CD4-positive, alpha-beta T cell (primary cell): Measurements from ENCODE around the gene CFAP161. TPM values are rescaled to one million over a fixed set of nuclear protein-coding genes. Genes with fewer than 3 reads are reported as not detected.

ENCODE experiments used
- ATAC-seq: fragments of 200-7000 bp; cut with Tn5 transposase; one replicate; pipeline ENCODE4 v1.10.0; 2022; ENCODE audit warnings: mild to moderate bottlenecking; ENCODE audit not compliant: poor library complexity
- CTCF ChIA-PET: fragments of 350-600 bp; sonication (Branson Sonifier 250); formaldehyde crosslinking; loops from one replicate; lab custom pipeline; 2021; ENCODE audit warnings: antibody characterized with exemption, inconsistent platforms; lab: Charles Lee
- POLR2A ChIA-PET: fragments of 350-600 bp; sonication (Branson Sonifier 250); formaldehyde crosslinking; loops from one replicate; lab custom pipeline; 2021; ENCODE audit warnings: antibody characterized with exemption, inconsistent platforms; lab: Charles Lee
- DNase-seq, 14 experiments: peaks; one replicate each; pipeline ENCODE4 v3.0.0-alpha.2; 2013 to 2020; ENCODE audit warnings: mixed read lengths in 2 of 14
- H3K27ac ChIP-seq, 2 donors: one replicate each; pipeline versions ENCODE4 v1.5.1 to v1.7.0; 2013; ENCODE audit warnings: low read length in 2 of 2, low read depth in 1 of 2, mild to moderate bottlenecking in 1 of 2
- H3K27me3 ChIP-seq, 2 experiments: 1 replicate in 1 of 2; 2 replicates in 1 of 2; pipeline versions ENCODE4 v1.6.1 to v1.7.0; 2013; ENCODE audit warnings: low read length in 2 of 2, control low read depth in 1 of 2, mild to moderate bottlenecking in 1 of 2, moderate library complexity in 1 of 2; ENCODE audit not compliant: insufficient read depth in 2 of 2, control insufficient read depth in 1 of 2
- H3K36me3 ChIP-seq: one replicate; pipeline ENCODE4 v1.6.1; 2013; ENCODE audit warnings: low read length, control low read depth; ENCODE audit not compliant: insufficient read depth
- H3K4me1 ChIP-seq: one replicate; pipeline ENCODE4 v1.6.1; 2013; ENCODE audit warnings: low read length, control low read depth; ENCODE audit not compliant: insufficient read depth
- H3K4me3 ChIP-seq: one replicate; pipeline ENCODE4 v1.5.1; 2013; ENCODE audit warnings: mild to moderate bottlenecking, low read length, moderate library complexity
- H3K9me3 ChIP-seq, 2 experiments: 1 replicate in 1 of 2; 2 replicates in 1 of 2; pipeline versions ENCODE4 v1.6.1 to v1.7.0; 2013; ENCODE audit warnings: low read length in 2 of 2, mild to moderate bottlenecking in 2 of 2, control low read depth in 1 of 2, moderate library complexity in 1 of 2; ENCODE audit not compliant: control insufficient read depth in 1 of 2, insufficient read depth in 1 of 2
- H3K27ac Mint-ChIP-seq: one replicate; pipeline ENCODE4 v1.8.0; 2020; ENCODE audit warnings: mixed read lengths
- H3K27me3 Mint-ChIP-seq: one replicate; pipeline ENCODE4 v1.8.0; 2021; ENCODE audit warnings: mixed read lengths
- H3K36me3 Mint-ChIP-seq: one replicate; pipeline ENCODE4 v1.8.0; 2021; ENCODE audit warnings: low read depth, mixed read lengths
- H3K4me1 Mint-ChIP-seq: one replicate; pipeline ENCODE4 v1.8.0; 2021; ENCODE audit warnings: low read depth, mixed read lengths
- H3K4me3 Mint-ChIP-seq: one replicate; pipeline ENCODE4 v1.8.0; 2020; ENCODE audit warnings: mild to moderate bottlenecking, mixed read lengths
- H3K9me3 Mint-ChIP-seq: one replicate; pipeline ENCODE4 v1.8.0; 2020; ENCODE audit warnings: mixed read lengths
- intact Hi-C, 2 experiments: fragments of 100-400 bp; cut with DNase I in 1 of 2; cut with micrococcal nuclease in 1 of 2; formaldehyde crosslinking; loops; one replicate each; pipeline versions ENCODE4 v1.15.1 to v1.9.0; 2023 to 2025; cut with DNase I, micrococcal nuclease
- total RNA-seq, 174 experiments: library from RNA in 2 of 174; stranded (reverse) in 2 of 174; gene quantifications; one replicate each; pipeline ENCODE4 v1.2.3 and lab custom pipeline; 2021 to 2026
- TF ChIP-seq, protein P1 (sequence below): fragments of 200-600 bp; IDR thresholded peaks from one replicate; pipeline ENCODE4 v1.8.0; 2022; ENCODE audit warnings: antibody characterized with exemption, mild to moderate bottlenecking

Gene CFAP161
- total RNA-seq, 2 experiments from 2014 or later = not detected

- H3K4me1 Mint-ChIP-seq = no peaks in the 10 kb centered on the region
These were observed 48.2 kb upstream of the CFAP161 start for GRCh38 chr15:81085898-81086297.

GRCh38 chr15:81087066-81087465 lies 47.0 kb upstream of the CFAP161 start:
- Histone ChIP-seq H3K27me3 (peaks cover 0 to 1% of the 10 kb centered on the region in 2 experiments), H3K36me3 (no peaks in the 10 kb centered on the region), H3K9me3 (no peaks in the 10 kb centered on the region), H3K4me1 (no peaks in the 10 kb centered on the region), H3K27ac (no peak overlapping the region), H3K4me3 (no peak overlapping the region)
- H3K36me3 Mint-ChIP-seq = no peaks in the 10 kb centered on the region
- H3K4me3 Mint-ChIP-seq = no peak overlapping the region
- H3K4me1 Mint-ChIP-seq = no peaks in the 10 kb centered on the region
- H3K27ac Mint-ChIP-seq = no peak overlapping the region
- DNase-seq (no peak), ATAC-seq (no peak)
- intact Hi-C loops = no loop called here
- H3K9me3 Mint-ChIP-seq = no peaks in the 10 kb centered on the region
- peaks cover 17% of the 10 kb centered on the region for H3K27me3 Mint-ChIP-seq
- ChIA-PET POLR2A (interaction anchor here (1.2 kb wide), 1 partner anchor 48 kb away, joined by 3 read pairs; no protein-coding TSS in a partner anchor), CTCF (no interaction called here)
- TF ChIP-seq, protein P1, sequence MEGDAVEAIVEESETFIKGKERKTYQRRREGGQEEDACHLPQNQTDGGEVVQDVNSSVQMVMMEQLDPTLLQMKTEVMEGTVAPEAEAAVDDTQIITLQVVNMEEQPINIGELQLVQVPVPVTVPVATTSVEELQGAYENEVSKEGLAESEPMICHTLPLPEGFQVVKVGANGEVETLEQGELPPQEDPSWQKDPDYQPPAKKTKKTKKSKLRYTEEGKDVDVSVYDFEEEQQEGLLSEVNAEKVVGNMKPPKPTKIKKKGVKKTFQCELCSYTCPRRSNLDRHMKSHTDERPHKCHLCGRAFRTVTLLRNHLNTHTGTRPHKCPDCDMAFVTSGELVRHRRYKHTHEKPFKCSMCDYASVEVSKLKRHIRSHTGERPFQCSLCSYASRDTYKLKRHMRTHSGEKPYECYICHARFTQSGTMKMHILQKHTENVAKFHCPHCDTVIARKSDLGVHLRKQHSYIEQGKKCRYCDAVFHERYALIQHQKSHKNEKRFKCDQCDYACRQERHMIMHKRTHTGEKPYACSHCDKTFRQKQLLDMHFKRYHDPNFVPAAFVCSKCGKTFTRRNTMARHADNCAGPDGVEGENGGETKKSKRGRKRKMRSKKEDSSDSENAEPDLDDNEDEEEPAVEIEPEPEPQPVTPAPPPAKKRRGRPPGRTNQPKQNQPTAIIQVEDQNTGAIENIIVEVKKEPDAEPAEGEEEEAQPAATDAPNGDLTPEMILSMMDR = no peak

More at GRCh38 chr15:81085898-81086297, 48.2 kb upstream of the CFAP161 start:
- no peak overlapping the region for H3K4me3 Mint-ChIP-seq
- Histone ChIP-seq H3K9me3 (no peaks in the 10 kb centered on the region), H3K27me3 (no peaks in the 10 kb centered on the region), H3K4me3 (no peak overlapping the region), H3K36me3 (no peaks in the 10 kb centered on the region), H3K4me1 (no peaks in the 10 kb centered on the region), H3K27ac (no peak overlapping the region)
- ChIA-PET POLR2A (interaction anchor here (1.2 kb wide), 1 partner anchor 47 kb away, joined by 3 read pairs; no protein-coding TSS in a partner anchor), CTCF (no interaction called here)
- TF ChIP-seq, protein P1 = no peak
- H3K9me3 Mint-ChIP-seq = no peaks in the 10 kb centered on the region
- H3K27me3 Mint-ChIP-seq = peaks cover 17% of the 10 kb centered on the region
- intact Hi-C loops = no loop called here
- ATAC-seq (no peak), DNase-seq (no peak)
- no peaks in the 10 kb centered on the region for H3K36me3 Mint-ChIP-seq
- H3K27ac Mint-ChIP-seq = no peak overlapping the region

- peaks cover 0 to 5% of the 10 kb centered on the region in 2 experiments for H3K27me3 ChIP-seq
- H3K4me3 ChIP-seq = no peak overlapping the region
- TF ChIP-seq, protein P1 = no peak
- DNase-seq (no peak), ATAC-seq (no peak)
- H3K36me3 Mint-ChIP-seq = no peaks in the 10 kb centered on the region
- H3K9me3 Mint-ChIP-seq = no peaks in the 10 kb centered on the region
- peaks cover 23% of the 10 kb centered on the region for H3K27me3 Mint-ChIP-seq
- no peak overlapping the region for H3K4me3 Mint-ChIP-seq
- ChIA-PET CTCF (no interaction called here), POLR2A (no interaction called here)
- H3K36me3 ChIP-seq = no peaks in the 10 kb centered on the region
- H3K4me1 Mint-ChIP-seq = no peaks in the 10 kb centered on the region
- no peak overlapping the region for H3K27ac ChIP-seq
- H3K27ac Mint-ChIP-seq = no peak overlapping the region
- no peaks in the 10 kb centered on the region for H3K9me3 ChIP-seq
- intact Hi-C loops = no loop called here
- no peaks in the 10 kb centered on the region for H3K4me1 ChIP-seq
These were observed 46.4 kb upstream of the CFAP161 start for GRCh38 chr15:81087694-81088093.
